CMK (cell line): ENCODE data around the gene WNT5A.

Experiments used
- DNase-seq: peaks from one replicate; pipeline ENCODE4 v3.0.0-alpha.2; 2010; ENCODE audit warnings: low read depth

Gene WNT5A

DNA sequence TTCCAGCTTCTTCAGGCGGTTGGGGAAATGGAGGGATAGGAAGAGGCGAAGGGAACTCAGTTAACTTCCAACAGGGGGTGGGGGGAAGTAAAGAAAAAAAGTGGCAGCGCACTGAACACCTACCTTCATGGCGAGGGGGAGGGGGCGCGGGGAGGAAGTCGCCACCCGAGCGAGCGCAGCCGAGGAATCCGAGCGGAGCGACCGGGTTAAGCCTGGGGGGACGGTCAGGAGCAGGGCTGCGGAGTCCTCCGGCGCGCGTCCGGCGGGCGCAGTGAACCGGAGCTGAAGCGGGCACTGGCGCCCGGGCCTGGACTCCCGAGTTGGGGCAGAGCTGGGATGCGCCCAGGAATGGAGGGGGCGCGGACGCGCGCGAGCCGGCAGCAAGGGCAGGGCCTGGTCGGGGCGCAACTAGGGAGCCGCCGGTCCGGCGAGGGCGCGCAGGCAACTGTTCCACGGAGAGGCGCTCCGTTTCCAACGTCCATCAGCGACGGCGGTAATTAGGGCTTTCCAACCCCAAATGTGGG, at the start of gene WNT5A:
WNT5A (minus strand) TSS at position 450 of the 524 bp plus-strand sequence; CDS start at position 129, 321 bp downstream.
- no peak for DNase-seq

DNA sequence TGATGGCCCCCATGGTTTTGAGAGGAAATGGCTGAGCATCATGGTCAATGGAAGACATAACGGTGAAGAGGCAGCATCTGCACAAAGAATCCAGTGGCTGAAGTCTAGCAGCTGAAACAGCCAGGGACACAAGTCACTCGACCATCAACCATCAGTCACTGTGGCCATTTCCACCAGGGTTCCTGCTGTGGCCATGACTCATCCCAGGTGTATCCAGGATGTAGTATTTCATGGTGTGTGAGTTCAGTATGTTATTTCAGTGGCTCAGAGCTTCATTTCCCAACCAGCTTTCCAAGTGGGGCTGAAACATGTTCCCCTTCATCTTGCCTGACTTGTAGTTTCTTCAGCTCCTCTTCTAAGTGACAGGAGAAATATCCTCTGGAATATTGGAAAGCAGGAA, 47.8 kb upstream of the WNT5A start:
- DNase-seq = no peak

DNA sequence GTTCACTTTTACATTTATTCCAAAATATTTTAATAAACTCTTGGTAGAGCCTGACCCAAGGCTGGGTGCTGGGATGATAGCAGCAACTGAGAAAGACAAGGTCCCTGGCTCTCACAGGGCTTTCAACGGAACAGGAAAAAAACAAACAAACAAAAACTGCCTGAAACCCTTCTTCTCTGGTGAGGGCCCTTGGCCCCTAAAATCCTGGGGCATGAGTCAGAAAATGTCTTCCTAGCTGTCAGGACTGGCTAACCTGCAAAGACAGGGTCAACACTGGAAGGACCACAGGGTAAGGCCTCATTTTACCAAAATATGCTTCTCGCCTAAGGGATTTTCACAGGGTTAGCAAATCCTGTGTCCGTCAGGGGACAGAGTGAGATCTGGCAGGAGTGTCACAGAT, 45.7 kb upstream of the WNT5A start:
- no peak for DNase-seq

- DNase-seq = no peak
Observed at GRCh38 chr3:55531321-55531720, 44.2 kb upstream of the WNT5A start.

DNA sequence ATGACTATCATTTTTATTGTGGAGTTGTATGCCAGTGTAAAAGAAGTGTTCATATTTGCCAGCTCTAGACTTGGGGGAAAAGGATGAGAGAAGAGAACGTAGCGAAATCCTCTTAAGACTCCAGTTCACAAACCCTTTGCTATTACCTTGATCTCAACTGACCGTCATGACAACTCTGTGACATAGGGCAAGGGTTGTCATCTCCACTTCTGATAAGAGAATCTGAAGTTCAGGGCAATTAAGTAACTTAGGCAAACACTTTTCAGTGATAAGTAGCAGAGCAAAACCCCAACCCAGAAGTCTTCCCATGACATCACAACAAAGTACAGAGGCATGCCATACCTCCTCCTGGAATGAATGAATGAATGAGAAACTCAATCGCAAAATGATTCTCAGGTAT, 40.3 kb upstream of the WNT5A start:
- DNase-seq = no peak

- DNase-seq = no peak
Observed at GRCh38 chr3:55526332-55527030, 39.4 kb upstream of the WNT5A start.

DNA sequence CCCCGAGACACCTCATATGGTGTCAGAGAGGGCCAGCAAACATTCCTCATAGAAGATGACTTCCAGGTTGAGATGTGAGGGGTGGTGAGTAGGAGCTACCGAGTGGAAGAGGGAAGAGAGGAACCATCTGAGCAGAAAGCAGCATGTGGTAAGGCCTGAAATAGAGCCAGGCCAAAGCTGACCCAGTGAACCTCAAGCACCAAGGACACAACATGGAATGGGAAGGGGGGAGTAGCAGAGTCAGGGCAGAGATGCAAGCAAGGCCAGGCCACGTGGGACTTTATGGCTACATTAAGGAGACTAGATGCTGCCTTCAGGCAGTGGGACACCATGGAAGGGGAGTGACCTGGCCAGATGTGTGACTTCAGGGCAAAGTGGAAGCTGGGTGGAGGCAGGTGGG, 38.3 kb upstream of the WNT5A start:
- no peak for DNase-seq

DNA sequence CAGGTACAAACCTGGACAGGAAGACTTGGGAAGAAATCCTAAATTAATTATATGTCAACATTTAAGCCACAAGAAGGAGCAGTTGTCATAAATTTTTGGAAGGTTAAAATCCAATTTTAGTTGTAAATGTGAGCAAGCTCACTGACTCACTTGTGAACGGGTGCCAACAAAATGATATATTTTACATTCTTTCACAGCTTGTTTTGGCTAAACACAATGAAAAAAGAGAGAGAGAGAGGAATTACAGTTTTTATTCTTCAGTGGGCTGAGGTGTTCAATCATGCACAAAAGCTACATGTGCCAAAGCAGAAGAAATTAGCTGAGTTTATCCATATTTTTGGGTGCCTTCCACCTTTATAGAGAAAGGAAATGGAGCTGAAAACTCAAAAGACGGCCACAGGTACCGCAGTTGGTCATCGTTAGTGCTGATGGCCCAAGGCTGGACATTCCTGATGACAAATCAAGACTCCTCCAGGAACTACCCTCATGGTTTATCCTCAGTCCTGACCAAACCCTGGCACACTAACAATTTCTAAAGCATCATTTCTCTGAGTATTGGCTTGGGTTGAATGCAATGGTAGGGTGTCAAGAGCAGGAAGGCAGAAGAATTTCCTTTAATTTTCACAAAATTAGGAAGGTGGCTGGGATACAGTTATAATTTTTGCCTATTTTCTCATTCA, 37.6 kb upstream of the WNT5A start:
- no peak for DNase-seq

- DNase-seq = no peak
Observed at GRCh38 chr3:55523471-55523870, 36.4 kb upstream of the WNT5A start.

DNA sequence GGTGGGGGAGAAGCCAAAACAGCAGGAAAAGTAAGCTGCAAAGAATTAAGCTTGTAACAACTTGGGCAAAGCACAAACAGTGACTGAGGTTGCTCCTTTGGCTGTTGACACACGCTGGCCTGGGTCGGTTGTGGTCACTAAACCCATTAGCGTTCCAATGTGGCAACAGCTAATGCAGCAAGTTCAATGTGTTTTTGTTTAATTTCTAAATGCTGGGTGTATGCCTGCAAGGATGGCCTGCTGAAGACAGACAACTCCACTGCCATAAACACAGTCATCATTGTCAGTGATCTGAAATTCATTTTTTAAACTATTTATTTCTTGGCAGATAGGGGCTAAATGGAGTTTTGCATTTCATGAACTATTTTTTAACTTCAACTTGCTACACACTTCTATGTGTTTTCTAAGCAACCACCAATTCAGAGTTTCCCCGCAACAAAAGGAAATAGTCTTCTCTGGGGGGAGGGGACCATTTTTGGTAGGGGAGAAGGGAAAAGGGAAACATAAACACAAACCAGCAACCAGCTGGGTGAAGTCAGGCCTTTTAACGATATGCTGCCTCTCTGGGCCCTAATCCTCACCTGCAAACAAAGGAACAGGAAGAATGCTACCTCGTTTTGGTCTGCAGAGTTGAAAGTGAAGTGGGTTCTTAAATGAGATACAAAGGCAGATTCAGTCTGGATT, 34.8 kb upstream of the WNT5A start:
- DNase-seq = no peak

GRCh38 chr3:55521064-55521737, 34.1 kb upstream of the WNT5A start:
- no peak for DNase-seq

GRCh38 chr3:55519019-55519418, 31.9 kb upstream of the WNT5A start:
- no peak for DNase-seq

DNA sequence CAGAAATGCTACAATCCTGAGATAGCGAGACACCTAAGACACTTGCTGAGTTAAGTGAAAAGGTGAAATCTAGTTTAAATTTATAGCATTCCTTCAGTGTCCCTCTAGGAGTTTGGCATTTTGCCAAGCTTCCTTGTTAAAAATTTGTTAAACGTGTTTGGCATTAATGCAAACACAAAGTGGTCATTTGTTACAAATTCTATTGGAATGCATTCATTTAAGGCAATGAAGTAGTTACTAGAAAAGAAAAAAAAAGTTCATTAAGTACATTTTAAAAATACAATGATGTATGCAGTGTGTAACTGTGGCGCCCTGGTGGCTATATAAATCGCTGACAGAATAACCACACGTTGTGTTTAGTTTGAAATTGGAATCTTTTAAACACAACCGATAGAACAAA, 31.3 kb upstream of the WNT5A start:
- DNase-seq = no peak

GRCh38 chr3:55516392-55517030, 29.4 kb upstream of the WNT5A start:
- DNase-seq = no peak

GRCh38 chr3:55515550-55516246, 28.6 kb upstream of the WNT5A start:
- DNase-seq = no peak

DNA sequence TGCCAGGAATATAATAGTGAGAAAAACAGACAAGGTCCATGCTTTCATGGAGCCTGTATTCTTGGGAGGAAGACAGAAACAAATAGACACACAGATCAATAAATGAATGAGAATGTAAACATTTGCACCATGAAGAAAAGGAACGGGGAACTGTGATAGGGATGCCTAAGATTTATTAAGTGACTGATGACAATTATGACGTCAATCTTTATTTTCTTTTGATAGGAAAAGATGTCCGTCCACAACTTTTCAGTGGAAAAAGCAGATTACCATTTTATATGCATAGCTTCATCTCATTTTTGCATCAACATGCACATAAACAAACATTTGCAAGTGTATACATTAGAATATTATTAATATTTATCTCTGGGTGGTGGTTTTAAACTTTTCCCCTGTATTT, 27.9 kb upstream of the WNT5A start:
- no peak for DNase-seq

DNA sequence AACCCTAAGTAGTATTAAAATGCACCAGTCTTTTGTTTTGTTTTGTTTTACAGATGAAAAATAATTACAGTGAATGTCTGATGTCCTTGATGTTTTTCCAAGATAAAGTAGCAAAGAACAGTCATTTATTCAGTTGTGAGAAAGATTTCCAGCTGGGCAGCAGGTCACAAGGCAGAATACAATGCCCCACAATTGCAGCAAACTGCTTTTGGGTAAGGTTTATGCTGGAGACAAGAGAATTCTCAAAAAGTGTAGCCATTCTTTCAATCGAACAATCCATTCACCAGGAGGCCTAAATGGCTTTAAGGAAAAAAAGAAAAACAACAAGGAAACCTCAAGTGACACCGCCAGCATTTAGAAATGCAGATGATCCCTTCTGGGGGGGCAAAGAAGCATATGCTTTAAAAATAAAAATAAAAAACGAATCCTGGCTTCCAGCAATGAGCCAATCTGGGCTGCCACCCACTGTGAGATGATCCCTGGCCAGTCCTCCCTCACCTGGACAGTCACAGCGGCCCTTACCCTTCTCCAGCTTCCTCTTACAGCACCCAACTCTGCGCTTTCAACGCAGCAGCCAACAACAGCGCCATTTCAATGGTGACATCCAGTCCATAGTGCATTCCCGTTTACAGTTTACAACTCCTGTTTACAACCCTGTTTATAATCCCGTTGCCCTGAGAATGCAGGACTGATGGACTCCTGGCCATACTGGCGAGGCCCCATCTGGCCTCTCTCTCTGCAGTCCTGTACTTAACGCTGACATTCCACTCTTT, 25.7 kb upstream of the WNT5A start:
- DNase-seq = no peak

- no peak for DNase-seq
Observed at GRCh38 chr3:55511895-55512570, 24.9 kb upstream of the WNT5A start.

GRCh38 chr3:55508335-55508734, 21.2 kb upstream of the WNT5A start:
- DNase-seq = no peak

GRCh38 chr3:55507808-55508207, 20.7 kb upstream of the WNT5A start:
- DNase-seq = no peak
